OCI-LY1 (cell line): Measurements from ENCODE around the gene PTP4A2.

Experiments used
- H2AFZ ChIP-seq: fragments of 200-600 bp; sonication (generic), shearing (Covaris generic); 2 replicates; pipeline ENCODE4 v1.6.0; 2014; ENCODE audit warnings: antibody characterized with exemption, mild to moderate bottlenecking, low read length
- H3F3A ChIP-seq: fragments of 200-600 bp; sonication (generic), shearing (Covaris generic); 2 replicates; pipeline ENCODE4 v1.6.0; 2014; ENCODE audit warnings: mild to moderate bottlenecking, antibody characterized with exemption, low read length, moderate library complexity; ENCODE audit not compliant: insufficient read depth
- H3K27ac ChIP-seq: fragments of 200-600 bp; sonication (generic); 2 replicates; pipeline ENCODE4 v1.5.1; 2014; ENCODE audit warnings: low read length, mixed run types, mild to moderate bottlenecking, low read depth; ENCODE audit not compliant: poor library complexity, severe bottlenecking
- H3K27me3 ChIP-seq: fragments of 200-600 bp; sonication (generic); 2 replicates; pipeline ENCODE4 v1.6.0; 2014; ENCODE audit warnings: antibody characterized with exemption, mild to moderate bottlenecking, low read length, moderate library complexity; ENCODE audit not compliant: insufficient read depth
- H3K36me3 ChIP-seq: fragments of 200-600 bp; sonication (generic); 2 replicates; pipeline ENCODE4 v1.6.1; 2014; ENCODE audit warnings: mild to moderate bottlenecking, antibody characterized with exemption, low read length, moderate library complexity, mixed read lengths; ENCODE audit not compliant: insufficient read depth
- H3K4me1 ChIP-seq: fragments of 200-600 bp; sonication (generic); 2 replicates; pipeline ENCODE4 v1.5.1; 2014; ENCODE audit warnings: mild to moderate bottlenecking, low read length, moderate library complexity; ENCODE audit not compliant: insufficient read depth, severe bottlenecking
- H3K4me2 ChIP-seq: fragments of 200-600 bp; sonication (generic), shearing (Covaris generic); 2 replicates; pipeline ENCODE4 v1.6.1; 2014; ENCODE audit warnings: low read length
- H3K4me3 ChIP-seq: fragments of 200-600 bp; sonication (generic); 2 replicates; pipeline ENCODE4 v1.5.1; 2014; ENCODE audit warnings: low read length, low read depth, mild to moderate bottlenecking, mixed read lengths; ENCODE audit not compliant: poor library complexity, severe bottlenecking
- H3K79me2 ChIP-seq: fragments of 200-600 bp; shearing (Covaris generic); 2 replicates; pipeline ENCODE4 v1.6.1; 2016; ENCODE audit warnings: mixed run types, low read length, mixed read lengths; ENCODE audit not compliant: insufficient read depth
- H3K9ac ChIP-seq: fragments of 200-600 bp; sonication (generic), shearing (Covaris generic); 2 replicates; pipeline ENCODE4 v1.6.1; 2014; ENCODE audit warnings: mild to moderate bottlenecking, low read length, mixed read lengths
- H3K9me2 ChIP-seq: fragments of 200-600 bp; sonication (generic), shearing (Covaris generic); 2 replicates; pipeline ENCODE4 v1.6.1; 2014; ENCODE audit warnings: low read depth, mild to moderate bottlenecking, low read length, mixed read lengths
- H3K9me3 ChIP-seq: fragments of 200-600 bp; shearing (Covaris generic); 2 replicates; pipeline ENCODE4 v1.6.1; 2014; ENCODE audit warnings: low read length, mixed read lengths
- H4K20me1 ChIP-seq: fragments of 200-600 bp; sonication (generic), shearing (Covaris generic); 2 replicates; pipeline ENCODE4 v1.6.0; 2016; ENCODE audit warnings: mild to moderate bottlenecking, low read length; ENCODE audit not compliant: insufficient read depth
- CTCF ChIP-seq: fragments of 200-600 bp; sonication (generic), shearing (Covaris generic); IDR thresholded peaks from 2 replicates; pipeline ENCODE4 v1.5.1; 2017; ENCODE audit warnings: mild to moderate bottlenecking, antibody characterized with exemption, low read length, moderate library complexity, mixed read lengths
- EZH2 ChIP-seq: fragments of 200-600 bp; sonication (generic), shearing (Covaris generic); IDR thresholded peaks from 2 replicates; pipeline ENCODE4 v1.8.0; 2017; ENCODE audit warnings: borderline replicate concordance, mixed run types, mild to moderate bottlenecking, antibody characterized with exemption, low read length, moderate library complexity, mixed read lengths

Gene PTP4A2

GRCh38 chr1:31874942-31875341 lies 63.2 kb downstream of the PTP4A2 start:
- H3K9me3 ChIP-seq: peaks cover 3% of the 10 kb centered on the region; the same call in 1 of the 2 replicates
- no peaks in the 10 kb centered on the region for H3K9me2 ChIP-seq
- H3K27ac ChIP-seq: no peak overlapping the region
- H3K79me2 ChIP-seq: no peaks in the 10 kb centered on the region
- no peaks in the 10 kb centered on the region for H3K36me3 ChIP-seq
- H4K20me1 ChIP-seq: no peaks in the 10 kb centered on the region
- no peaks in the 10 kb centered on the region for H3K27me3 ChIP-seq
- H3K9ac ChIP-seq: no peak overlapping the region
- no peak overlapping the region for H3K4me2 ChIP-seq
- no peak overlapping the region for H3K4me3 ChIP-seq
- H2AFZ ChIP-seq: no peak overlapping the region
- H3F3A ChIP-seq: no peaks in the 10 kb centered on the region; the same call in 1 of the 2 replicates
- no peak for TF ChIP-seq EZH2
- TF ChIP-seq CTCF: no peak
- peaks cover 25% of the 10 kb centered on the region for H3K4me1 ChIP-seq

- peaks cover 5% of the 10 kb centered on the region for H3K4me1 ChIP-seq
- H2AFZ ChIP-seq: no peak overlapping the region
- H3K9me3 ChIP-seq: peaks cover 3% of the 10 kb centered on the region; the same call in 1 of the 2 replicates
- no peaks in the 10 kb centered on the region; the same call in 1 of the 2 replicates for H3F3A ChIP-seq
- no peaks in the 10 kb centered on the region for H3K27me3 ChIP-seq
- no peaks in the 10 kb centered on the region for H3K79me2 ChIP-seq
- H4K20me1 ChIP-seq: no peaks in the 10 kb centered on the region
- no peaks in the 10 kb centered on the region for H3K36me3 ChIP-seq
- H3K4me2 ChIP-seq: no peak overlapping the region
- H3K4me3 ChIP-seq: no peak overlapping the region
- no peak overlapping the region for H3K9ac ChIP-seq
- H3K9me2 ChIP-seq: no peaks in the 10 kb centered on the region
- TF ChIP-seq CTCF (no peak), EZH2 (no peak)
- H3K27ac ChIP-seq: no peak overlapping the region
Measured at GRCh38 chr1:31872658-31873636, 65.2 kb downstream of the PTP4A2 start.

- Histone ChIP-seq H4K20me1 (no peaks in the 10 kb centered on the region), H3F3A (no peaks in the 10 kb centered on the region; the same call in 1 of the 2 replicates), H3K9ac (no peak overlapping the region), H3K4me1 (peaks cover 2% of the 10 kb centered on the region), H3K79me2 (no peaks in the 10 kb centered on the region), H3K27ac (no peak overlapping the region), H3K27me3 (no peaks in the 10 kb centered on the region), H3K9me2 (no peaks in the 10 kb centered on the region), H3K4me3 (no peak overlapping the region), H3K4me2 (no peak overlapping the region), H3K9me3 (peaks cover 3% of the 10 kb centered on the region; the same call in 1 of the 2 replicates), H3K36me3 (no peaks in the 10 kb centered on the region), H2AFZ (no peak overlapping the region)
- TF ChIP-seq CTCF (no peak), EZH2 (no peak)
Measured at GRCh38 chr1:31871703-31872102, 66.5 kb downstream of the PTP4A2 start.
